HG03558 (cell line): ENCODE measurements around the gene SERPINB6.
"Not testable (repeated sequence)": the region's sequence is repeated elsewhere in the genome, so short reads cannot be mapped to it uniquely, and the experiment has no call there.

Experiments
- ATAC-seq: cut with Tn5 transposase; IDR thresholded peaks from one replicate; pipeline ENCODE4 v1.9.1; 2021; ENCODE audit warnings: moderate number of reproducible peaks; ENCODE audit not compliant: unreplicated experiment; ENCODE audit errors: extremely low read depth

The SERPINB6 gene

GRCh38 chr6:2979819-2980464 lies 8.6 kb upstream of the SERPINB6 start:
- no peak for ATAC-seq

GRCh38 chr6:2978923-2979322 lies 7.6 kb upstream of the SERPINB6 start:
- no peak for ATAC-seq

- ATAC-seq, result no peak
Observed at GRCh38 chr6:2977799-2978590, 6.6 kb upstream of the SERPINB6 start.

DNA sequence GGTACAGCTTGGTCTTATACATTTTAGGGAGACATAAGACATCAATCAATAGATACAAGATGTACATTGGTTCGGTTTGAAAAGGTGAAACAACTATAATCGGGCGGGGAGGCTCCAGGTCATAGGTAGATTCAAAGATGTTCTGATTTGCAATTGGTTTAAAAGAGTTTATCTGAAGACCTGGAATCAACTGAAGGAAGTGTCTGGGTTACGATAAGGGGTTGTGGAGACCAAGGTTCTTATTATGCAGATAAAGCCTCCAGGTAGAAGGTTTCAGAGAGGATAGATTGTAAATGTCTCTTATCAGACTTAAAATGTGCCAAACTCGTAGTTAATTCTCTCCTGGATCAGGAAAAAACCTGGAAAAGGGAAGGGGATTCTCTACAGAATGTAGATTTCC lies 5.9 kb upstream of the SERPINB6 start:
- no peak for ATAC-seq

DNA sequence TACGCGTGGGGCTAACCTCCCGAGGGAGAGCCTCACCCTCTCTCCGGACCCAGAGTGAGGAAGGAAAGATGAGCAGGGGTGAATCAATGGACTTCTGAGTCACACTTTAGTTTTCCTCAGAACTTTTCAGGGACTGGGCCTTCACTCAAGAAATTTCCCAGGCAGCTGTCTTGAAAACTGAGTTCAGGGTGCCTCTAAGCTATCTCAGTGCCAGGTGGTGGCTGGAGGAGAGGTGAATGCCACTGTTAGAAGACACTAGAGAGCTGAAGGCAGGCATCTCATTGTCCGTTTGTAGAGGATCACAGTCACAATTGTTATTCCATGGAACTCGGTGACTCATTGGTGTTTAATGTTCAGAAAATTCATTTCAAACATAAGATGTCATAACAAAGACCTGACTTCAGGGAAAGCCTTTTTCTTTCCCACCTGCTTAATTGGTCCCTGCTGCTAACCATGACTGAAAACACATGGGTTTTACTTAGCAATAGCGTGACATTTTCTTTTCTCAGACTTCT lies 5.3 kb upstream of the SERPINB6 start:
- ATAC-seq, result no peak

- no peak for ATAC-seq
Observed at GRCh38 chr6:2976060-2976459, 4.7 kb upstream of the SERPINB6 start.

- ATAC-seq, result no peak
Observed at GRCh38 chr6:2973676-2974075, 2.3 kb upstream of the SERPINB6 start.

DNA sequence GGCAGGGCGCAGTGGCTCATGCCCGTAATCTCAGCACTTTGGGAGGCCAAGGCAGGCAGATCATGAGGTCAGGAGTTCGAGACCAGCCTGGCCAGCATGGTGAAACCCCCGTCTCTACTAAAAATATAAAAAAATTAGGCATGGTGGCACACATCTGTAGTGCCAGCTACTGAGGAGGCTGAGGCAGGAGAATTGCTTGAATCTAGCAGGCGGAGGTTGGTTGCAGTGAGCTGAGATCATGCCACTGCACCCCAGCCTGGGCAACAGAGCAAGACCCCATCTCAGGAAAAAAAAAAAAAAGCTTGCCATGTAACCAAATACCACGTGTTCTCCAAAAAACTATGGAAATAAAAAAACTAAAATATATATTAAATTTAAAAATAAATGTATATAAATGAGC lies 1.8 kb upstream of the SERPINB6 start:
- ATAC-seq, result not testable (repeated sequence)

DNA sequence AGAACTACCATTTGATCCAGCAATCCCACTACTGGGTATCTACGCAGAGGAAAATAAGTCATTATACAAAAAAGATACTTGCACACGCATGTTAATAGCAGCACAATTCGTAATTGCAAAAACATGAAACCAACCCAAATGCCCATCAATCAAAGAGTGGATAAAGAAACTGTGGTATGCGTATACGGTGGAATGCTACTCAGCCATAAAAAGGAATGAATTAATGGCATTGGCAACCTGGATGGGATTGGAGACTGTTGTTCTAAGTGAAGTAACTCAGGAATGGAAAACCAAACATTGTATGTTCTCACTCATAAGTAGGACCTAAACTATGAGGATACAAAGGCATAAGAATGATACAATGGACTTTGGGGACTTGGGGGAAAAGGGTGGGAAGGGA lies 1.3 kb upstream of the SERPINB6 start:
- ATAC-seq, result not testable (repeated sequence)

GRCh38 chr6:2972219-2972487 lies 786 bp upstream of the SERPINB6 start:
- ATAC-seq, result not testable (repeated sequence)

DNA sequence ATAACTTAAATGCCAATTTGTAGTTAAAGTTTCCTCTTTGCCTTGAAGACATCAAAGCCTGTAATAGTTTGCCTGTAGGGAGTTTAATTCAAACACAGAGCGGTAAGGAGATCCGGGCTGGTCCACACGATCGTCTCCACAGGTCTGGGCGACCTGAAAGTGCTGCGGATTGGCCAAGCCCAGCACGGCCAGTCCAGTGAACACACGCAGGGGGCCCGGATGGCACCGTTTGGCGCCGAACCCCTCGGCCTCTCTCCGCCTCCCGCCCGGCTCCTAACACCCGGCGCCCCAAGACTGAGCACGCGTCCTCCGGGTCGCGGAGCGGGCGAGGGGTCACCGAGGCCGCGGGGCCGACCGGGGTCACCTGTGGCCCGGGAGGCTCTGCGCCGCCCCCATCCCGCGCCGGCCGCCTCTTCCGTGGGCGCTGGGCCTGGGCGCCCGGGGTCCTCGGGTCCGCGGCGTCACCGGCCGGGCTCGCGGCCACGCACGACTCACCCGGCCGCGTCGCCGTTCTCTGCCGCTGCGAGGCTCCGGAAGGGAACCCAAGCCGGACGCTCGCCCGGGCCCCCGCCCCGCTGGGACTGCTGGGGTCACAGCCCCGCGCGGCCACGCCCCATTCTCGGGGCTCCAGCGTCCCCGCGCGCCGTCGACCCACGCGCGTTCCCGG lies 481 bp downstream of the SERPINB6 start:
- no peak for ATAC-seq

DNA sequence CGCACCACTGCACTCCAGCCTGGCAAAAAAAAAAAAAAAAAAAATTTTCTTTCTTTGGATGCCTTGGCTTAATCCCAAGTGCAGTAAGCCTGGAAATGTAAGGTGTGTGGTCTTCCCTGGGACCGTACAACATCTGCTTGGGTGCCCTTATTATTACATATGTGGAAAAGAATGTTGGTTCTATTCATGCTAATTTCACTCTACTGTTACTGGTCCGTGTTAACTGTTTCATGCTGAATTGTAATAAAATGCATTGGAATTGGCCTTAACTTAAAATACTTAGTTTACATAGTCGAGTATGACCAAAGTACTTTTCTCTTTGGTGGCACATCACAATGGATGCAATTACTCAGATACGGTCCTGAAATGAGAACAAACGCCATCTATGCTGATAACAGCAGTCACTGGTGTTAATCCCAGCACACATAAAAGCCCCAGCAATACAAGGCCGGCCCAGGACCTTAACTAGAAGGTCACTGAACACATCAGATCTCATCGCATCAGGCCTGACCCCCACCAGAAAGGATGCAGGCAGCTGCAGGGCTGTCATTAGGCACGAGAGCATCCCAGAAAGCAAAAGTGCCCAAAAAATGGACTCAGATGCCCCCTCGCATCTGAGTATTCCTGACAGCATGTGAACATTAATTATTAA lies 1.2 kb downstream of the SERPINB6 start:
- no peak for ATAC-seq

DNA sequence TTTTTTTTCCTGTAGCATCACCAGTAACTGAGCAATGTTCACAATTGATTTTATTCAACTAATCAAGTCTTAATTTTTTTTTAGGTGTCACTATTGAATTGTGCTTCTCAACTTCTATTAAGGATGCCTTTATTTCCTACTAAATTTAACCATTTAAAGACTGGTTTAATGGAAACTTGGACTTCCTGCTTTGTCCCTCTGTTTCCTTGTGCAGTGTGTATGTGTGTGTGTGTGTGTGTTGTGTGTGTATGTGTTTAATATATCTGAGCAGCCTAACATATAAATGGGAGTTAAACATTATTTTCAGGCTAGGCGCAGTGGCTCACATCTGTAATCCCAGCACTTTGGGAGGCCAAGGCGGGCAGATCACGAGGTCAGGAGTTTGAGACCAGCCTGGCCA lies 1.8 kb downstream of the SERPINB6 start:
- no peak for ATAC-seq

- no peak for ATAC-seq
Observed at GRCh38 chr6:2968600-2969135, 2.7 kb downstream of the SERPINB6 start.

- no peak for ATAC-seq
Observed at GRCh38 chr6:2967936-2968335, 3.4 kb downstream of the SERPINB6 start.

- ATAC-seq, result no peak
Observed at GRCh38 chr6:2966347-2966746, 5.0 kb downstream of the SERPINB6 start.

DNA sequence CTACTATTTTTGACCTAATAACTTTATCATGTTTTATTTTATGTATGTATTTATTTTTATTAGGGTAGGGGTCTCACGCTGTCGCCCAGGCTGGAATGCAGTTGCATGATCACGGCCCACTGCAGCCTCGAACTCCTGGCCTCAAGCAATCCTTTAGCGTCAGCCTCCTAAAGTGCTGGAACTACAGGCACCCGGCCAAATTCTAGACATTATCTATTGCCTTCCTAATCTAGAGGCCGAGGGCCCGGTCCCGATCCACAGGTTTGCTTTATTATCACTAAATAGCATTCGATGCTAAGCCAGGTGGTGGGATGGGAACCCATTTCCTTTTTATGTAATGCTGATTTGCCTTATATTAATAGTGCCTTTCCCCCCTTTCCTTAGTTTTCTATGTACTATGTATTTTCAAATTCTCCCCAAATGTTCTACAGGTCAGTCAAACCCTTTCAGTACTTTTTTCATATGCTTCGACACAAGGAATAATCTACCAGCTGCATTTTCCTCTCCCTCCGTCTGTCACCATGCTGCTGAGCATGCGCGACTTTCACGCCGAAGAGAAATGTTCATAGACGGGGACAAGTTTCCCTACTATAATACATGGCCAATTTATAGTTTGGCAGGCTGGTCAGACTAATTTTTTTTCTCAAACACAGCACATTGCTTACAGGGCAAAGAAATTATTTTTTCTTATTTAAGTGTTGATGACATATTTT lies 6.4 kb downstream of the SERPINB6 start:
- ATAC-seq, result no peak

- no peak for ATAC-seq
Observed at GRCh38 chr6:2963756-2964155, 7.6 kb downstream of the SERPINB6 start.

DNA sequence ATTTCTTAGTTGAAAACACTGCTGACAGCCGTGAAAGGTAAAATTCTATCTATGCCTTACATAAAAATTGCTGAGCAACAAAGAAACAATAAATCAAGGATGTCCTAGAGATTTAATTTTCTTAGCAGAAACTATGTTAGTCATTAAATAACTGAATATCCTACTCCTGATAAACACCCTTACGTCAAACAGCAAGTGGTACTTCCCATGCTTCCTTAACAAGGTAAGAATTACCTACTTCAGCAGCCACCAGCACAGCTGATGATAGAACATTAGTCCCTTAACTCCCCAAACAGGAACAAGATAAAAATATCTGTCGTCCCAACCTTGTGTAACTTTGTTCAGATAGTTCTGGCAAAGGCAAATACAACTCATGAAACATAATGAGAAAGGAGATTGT lies 8.7 kb downstream of the SERPINB6 start:
- ATAC-seq, result no peak

GRCh38 chr6:2962004-2962403 lies 9.4 kb downstream of the SERPINB6 start:
- ATAC-seq, result no peak
